Measurements from ENCODE around the gene PLA2G2C. TPM values are rescaled to one million over a fixed set of nuclear protein-coding genes. Genes with fewer than 3 reads are reported as not detected.

The PLA2G2C gene, protein sequence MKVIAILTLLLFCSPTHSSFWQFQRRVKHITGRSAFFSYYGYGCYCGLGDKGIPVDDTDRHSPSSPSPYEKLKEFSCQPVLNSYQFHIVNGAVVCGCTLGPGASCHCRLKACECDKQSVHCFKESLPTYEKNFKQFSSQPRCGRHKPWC
- total RNA-seq, result under 1 TPM in 1 of 2 experiments, not detected in 1; 0.58 TPM

DNA sequence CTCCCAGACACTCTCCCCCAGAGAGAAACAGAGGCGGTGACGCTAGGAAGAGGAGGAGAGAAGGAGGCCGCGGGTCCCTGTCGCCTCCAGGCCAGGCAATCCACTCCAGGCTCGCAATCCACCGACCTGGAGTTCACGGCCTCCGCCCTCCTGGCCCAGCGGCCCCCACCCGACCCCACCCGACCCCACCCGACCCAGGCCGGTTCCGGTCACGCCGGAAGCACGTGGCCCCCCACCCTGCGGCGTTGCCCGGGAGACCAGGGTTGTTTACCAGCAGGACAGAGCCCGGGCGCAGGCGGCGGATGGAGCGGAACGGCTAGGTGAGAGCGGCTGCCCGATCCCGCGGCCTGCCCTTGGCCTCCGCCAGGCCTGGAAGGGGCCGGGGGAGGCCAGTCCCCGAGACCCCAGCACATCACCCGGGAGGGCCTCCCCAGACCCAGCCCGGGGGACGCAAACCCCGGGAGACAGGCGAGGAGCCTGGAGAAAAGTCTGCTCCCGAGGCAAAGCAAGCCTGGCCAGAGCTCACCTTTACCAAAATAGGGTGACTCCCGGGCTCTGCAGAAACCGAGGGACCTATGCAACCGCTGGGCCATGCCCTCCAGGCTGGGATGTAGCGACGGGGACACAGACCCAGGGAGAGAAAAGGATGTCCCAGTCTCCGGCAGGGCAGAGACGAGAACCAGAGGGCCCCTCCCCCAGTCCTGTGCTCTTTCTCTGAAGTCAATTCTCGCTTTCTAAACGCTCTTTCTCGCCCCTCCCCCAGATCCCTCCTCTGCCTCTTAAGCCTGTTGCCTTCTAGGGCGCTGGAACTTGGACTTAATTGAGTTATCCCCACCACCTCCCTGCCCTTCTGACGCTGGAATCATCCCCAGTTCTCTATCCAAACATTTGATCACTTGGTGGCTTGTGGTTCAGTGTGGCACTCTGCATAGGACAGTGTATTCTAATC, at the start of gene PLA2G2C, which contains the start of gene UBXN10:
PLA2G2C (minus strand) TSS at position 685 of the 949 bp plus-strand sequence. CDS start 9,155 bp downstream, outside the sequence.
UBXN10 (plus strand) TSS at position 263 of the 949 bp plus-strand sequence. CDS start 4,466 bp downstream, outside the sequence.

DNA sequence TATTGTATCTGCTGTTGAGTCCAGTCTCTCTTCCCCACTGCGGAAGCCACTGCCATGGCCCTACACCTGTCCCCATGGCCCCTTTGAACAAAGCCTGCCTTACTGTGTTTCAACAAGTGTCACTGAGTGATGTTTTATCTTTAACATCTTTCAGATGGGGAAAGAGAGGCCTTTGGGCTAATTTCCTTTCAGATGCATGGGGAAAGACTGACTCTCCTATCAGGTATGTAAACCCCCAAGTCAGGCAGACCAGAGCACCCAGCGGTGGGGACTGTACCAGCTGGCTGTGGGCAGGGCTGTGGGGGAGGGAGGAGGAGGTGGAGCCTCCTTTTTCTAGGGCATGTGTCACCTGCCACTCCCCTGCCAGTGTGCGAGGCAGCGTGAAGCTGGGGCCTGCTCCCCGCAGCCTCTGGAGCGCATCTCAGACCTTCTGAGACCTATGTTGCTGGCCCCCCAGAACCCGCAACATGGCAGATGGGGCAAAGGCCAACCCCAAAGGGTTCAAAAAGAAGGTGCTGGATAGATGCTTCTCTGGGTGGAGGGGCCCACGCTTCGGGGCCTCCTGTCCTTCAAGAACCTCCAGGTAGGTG, 47.3 kb downstream of the PLA2G2C start, which contains the start of gene PLA2G2F:
PLA2G2F (plus strand) TSS at position 363 of the 590 bp plus-strand sequence; CDS start at position 468, 105 bp downstream.

DNA sequence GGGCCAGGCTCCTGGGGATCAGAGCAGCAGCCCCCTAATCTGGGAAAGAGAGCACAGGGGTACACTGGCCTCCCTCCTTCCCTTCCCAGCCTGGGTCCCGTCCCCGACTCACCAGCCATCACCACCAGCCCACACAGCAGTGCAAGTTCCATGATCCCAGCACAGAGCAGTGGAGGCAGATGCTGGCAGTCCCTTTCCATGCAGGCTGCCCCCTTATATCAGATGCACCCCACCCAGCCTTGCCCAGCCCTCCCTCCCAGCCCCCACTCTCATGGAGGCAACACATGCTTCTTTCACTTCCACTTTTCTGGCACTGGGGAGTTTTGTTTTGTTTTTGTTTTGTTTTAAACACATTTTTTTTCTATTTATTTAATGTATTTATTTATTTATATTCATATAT, 67.0 kb downstream of the PLA2G2C start, which contains the start of gene PLA2G2D:
PLA2G2D (minus strand) TSS at position 190 of the 400 bp plus-strand sequence; CDS start at position 152, 38 bp downstream.

Other genes with a start within 250 kb of the PLA2G2C start
- not detected for gene PLA2G2A, start 206.9 kb downstream of the PLA2G2C start, total RNA-seq
- gene PLA2G5, start 116.3 kb downstream of the PLA2G2C start, total RNA-seq, result not detected
- gene PLA2G2D, start 67.0 kb downstream of the PLA2G2C start, total RNA-seq, result not detected
- gene PLA2G2F, start 47.2 kb downstream of the PLA2G2C start, total RNA-seq, result not detected
- gene UBXN10, start 422 bp downstream of the PLA2G2C start, total RNA-seq, result under 1 TPM; 0.45 to 0.58 TPM
- gene VWA5B1, start 104.4 kb upstream of the PLA2G2C start, total RNA-seq, result under 1 TPM; 0.05 TPM